Occipital lobe (tissue), 2 donors: ENCODE data around the gene BECN2. TPM values are rescaled to one million over a fixed set of nuclear protein-coding genes. Genes with fewer than 3 reads are reported as not detected.
"Not testable (repeated sequence)": the region's sequence is repeated elsewhere in the genome, so short reads cannot be mapped to it uniquely, and the experiment has no call there.

Source experiments
- DNase-seq: peaks from one replicate; lab custom pipeline; 2025; lab: John Stamatoyannopoulos, UW
- total RNA-seq: library from RNA; depleted of rRNA; stranded (reverse); fragments of >200 nt; gene quantifications from one replicate; pipeline ENCODE4 v1.2.3, GENCODE V29; 2014

BECN2 gene
- total RNA-seq, 1 donor from 2014 or later: not detected

GRCh38 chr1:241976229-241976628, 18.7 kb downstream of the BECN2 start:
- no peak for DNase-seq

GRCh38 chr1:241979071-241979470, 21.5 kb downstream of the BECN2 start:
- no peak for DNase-seq

GRCh38 chr1:241979926-241980325, 22.4 kb downstream of the BECN2 start:
- DNase-seq: no peak

GRCh38 chr1:241985787-241986186, 28.2 kb downstream of the BECN2 start:
- no peak for DNase-seq

GRCh38 chr1:241988389-241988930, 30.9 kb downstream of the BECN2 start:
- not testable (repeated sequence) for DNase-seq

- DNase-seq: peak; percentile 48
These were observed 32.5 kb downstream of the BECN2 start for GRCh38 chr1:241990040-241990439.

GRCh38 chr1:241992734-241993133, 35.2 kb downstream of the BECN2 start:
- DNase-seq: no peak

GRCh38 chr1:241994171-241994570, 36.6 kb downstream of the BECN2 start:
- DNase-seq: no peak

- DNase-seq: no peak
These were observed 39.9 kb downstream of the BECN2 start for GRCh38 chr1:241997401-241997998.

- DNase-seq: peak; percentile 23
These were observed 40.9 kb downstream of the BECN2 start for GRCh38 chr1:241998412-241998921.

GRCh38 chr1:241999026-241999425, 41.5 kb downstream of the BECN2 start, which contains the start of gene MAP1LC3C:
Gene MAP1LC3C (minus strand): TSS chr1:241999098. CDS start chr1:241999008, 90 bp downstream.
- DNase-seq: no peak

GRCh38 chr1:242000434-242000833, 42.9 kb downstream of the BECN2 start:
- DNase-seq: no peak

GRCh38 chr1:242002072-242002471, 44.5 kb downstream of the BECN2 start:
- DNase-seq: no peak

GRCh38 chr1:242002510-242002909, 44.9 kb downstream of the BECN2 start:
- no peak for DNase-seq

- DNase-seq: no peak
These were observed 47.4 kb downstream of the BECN2 start for GRCh38 chr1:242004751-242005495.

GRCh38 chr1:242005866-242006535, 48.4 kb downstream of the BECN2 start:
- no peak for DNase-seq

GRCh38 chr1:242006976-242007375, 49.4 kb downstream of the BECN2 start:
- DNase-seq: no peak

Other genes with a start within 250 kb of the BECN2 start
- 3.4 TPM for gene EXO1, start 109.6 kb upstream of the BECN2 start, total RNA-seq
- gene MAP1LC3C, start 41.3 kb downstream of the BECN2 start, total RNA-seq: 0.78 TPM